Stimulated activated CD4-positive, alpha-beta T cell treated with anti-CD3 and anti-CD28 coated beads, TNF-alpha, amount 100 ng/mL, for 24 hours (primary cell): ENCODE data around the gene TMEM258.

Experiments
- DNase-seq, 3 experiments: peaks; one replicate each; pipeline ENCODE4 v3.0.0-alpha.2; 2020; ENCODE audit warnings: low read depth in 3 of 3

TMEM258 gene

GRCh38 chr11:61744181-61744580 is 48.2 kb downstream of the TMEM258 start:
- DNase-seq, result no peak

- no peak for DNase-seq
Measured at GRCh38 chr11:61743486-61744095, 48.8 kb downstream of the TMEM258 start.

GRCh38 chr11:61742391-61742790 is 50.0 kb downstream of the TMEM258 start:
- DNase-seq, result no peak

- DNase-seq, result no peak
Measured at GRCh38 chr11:61739966-61740365, 52.4 kb downstream of the TMEM258 start.

- no peak for DNase-seq
Measured at GRCh38 chr11:61739413-61739812, 53.0 kb downstream of the TMEM258 start.
